HG03066 (cell line): ENCODE results near the gene KCNQ1OT1.

Experiments
- ATAC-seq: cut with Tn5 transposase; IDR thresholded peaks from one replicate; pipeline ENCODE4 v1.9.1; 2021; ENCODE audit warnings: low read depth; ENCODE audit not compliant: unreplicated experiment

The KCNQ1OT1 gene

DNA sequence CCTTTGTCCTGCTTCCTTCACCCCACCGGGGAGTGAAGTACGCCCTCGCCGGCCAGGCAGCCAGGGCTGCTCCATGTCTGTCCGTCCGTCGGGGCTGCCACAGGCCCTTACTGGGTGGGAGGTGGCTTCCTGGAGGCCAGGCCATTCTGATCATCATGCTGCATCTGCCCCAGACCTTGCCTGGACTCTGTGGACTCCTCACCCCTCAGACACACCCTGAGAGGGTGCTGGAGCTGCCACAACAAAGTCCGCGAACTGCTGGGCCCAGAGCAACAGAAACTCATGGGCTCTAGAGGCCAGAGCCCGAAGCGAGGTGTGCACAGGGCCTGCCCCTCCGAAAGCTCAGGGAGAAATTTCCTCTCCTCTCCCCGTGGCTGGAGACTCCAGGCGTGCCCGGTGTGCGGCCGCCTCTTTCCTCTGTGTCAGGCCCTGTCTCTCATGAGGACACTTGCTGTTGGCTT, 124.2 kb downstream of the KCNQ1OT1 start:
- no peak for ATAC-seq

DNA sequence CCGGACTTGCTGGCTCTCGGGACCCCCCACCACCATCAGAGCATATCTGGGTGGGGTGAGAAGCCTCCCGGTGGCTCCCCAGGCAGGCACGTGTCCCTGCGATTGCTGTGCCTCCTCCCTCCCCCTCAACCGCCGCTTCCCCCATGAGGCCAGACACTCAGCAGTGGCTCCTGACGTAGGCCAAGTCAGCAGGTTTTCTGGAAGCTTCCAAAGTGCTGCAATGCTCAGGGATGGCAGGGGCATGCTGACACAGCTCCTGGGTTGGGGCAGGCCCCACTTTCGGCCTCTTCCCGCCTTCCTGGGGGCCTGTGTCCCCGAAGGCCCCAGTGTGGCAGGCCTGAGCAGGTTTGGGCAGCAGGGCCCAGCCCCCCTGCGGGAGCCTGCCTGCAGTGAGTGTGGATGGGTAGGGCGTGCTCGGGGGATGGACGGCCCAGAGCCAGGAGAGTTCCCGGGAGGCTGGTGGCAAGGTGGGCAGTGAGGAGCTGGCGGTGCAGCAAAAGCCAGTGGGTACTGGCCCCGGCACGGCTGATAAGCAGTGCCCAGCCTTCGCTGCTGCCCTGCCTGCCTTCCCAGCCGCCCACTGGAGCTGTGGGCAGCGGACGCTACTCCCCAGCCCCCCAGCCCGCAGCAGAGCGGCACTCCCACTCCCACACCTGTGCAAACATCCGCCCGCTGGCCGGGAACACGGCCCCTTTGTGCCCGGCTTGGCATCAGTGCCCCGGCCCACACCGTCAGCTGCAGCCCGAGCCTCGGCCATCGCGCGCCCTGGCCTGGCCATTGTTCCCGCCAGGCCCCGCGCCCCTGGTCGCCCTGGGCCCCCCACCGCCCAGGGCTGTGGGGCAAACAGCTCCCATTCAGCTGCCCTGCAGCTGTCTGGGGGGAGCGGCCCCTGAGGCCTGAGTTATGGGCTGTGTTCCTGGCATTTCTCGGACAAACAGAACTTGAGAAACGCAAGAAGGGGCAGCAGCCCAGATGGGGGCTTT, 125.0 kb downstream of the KCNQ1OT1 start:
- ATAC-seq, result no peak

DNA sequence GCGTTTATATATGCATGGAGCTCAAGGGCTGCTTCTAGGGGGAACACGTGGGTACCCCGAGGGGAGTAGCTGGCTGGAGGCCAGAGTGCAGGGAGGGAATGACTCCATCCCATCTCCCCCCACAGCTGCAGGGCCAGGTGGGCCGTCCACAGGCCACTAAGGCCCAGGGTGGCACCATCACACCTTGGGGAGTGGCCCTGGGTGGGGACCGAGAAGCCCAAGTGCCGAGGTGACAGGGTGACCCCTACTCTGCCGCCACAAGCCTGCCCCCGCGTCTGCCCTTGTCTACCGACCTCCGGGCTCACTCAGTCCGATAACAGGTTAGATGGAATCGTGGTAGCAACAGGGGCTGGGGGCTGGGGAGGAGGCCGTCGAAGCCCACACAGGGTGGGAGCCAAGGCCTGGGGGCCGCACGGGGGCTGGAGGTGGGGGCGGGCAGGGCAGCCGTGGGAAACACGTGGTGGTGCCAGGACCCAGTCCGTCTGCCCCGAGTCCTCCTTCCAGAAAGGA, 125.7 kb downstream of the KCNQ1OT1 start:
- ATAC-seq, result no peak

DNA sequence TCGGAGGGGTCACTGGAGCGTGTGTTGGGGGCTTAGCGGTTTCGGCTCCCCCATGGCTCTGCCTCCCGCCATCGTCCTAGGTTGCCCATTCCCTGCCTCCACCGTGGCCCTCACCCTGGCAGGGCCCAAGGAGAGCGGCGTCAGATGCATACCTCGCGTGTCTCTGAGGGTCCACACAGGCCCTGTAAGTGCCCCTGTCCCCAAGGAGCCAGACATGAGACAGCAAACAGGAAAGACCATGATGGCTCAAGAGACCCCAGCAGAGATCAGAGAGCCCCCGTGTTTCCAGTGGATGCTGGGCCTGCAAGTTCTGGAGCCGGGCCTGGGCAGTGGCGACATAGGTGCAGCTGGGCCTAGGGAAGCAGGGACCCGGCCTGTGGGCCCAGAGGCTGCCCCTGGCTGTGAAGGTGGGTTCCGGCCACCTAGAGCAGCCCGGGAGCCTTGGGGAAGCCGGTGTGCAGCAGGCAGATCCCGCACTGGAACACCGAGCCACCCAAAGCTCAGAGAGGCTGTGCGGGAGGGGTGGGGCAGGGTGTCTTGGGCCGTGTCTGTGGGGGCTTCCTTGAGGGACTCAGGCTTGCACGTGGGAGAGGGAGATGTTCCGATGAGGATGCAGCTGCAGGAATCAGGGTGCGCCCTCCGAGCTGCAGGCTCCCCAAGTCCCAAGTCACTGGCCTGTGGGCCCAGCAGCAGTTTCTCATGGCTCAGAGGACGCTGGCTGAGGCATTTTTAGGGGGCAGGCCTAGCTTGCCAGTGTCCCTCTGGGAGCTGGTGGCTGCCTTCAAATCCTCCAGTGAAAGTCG, 126.4 kb downstream of the KCNQ1OT1 start:
- ATAC-seq, result no peak

DNA sequence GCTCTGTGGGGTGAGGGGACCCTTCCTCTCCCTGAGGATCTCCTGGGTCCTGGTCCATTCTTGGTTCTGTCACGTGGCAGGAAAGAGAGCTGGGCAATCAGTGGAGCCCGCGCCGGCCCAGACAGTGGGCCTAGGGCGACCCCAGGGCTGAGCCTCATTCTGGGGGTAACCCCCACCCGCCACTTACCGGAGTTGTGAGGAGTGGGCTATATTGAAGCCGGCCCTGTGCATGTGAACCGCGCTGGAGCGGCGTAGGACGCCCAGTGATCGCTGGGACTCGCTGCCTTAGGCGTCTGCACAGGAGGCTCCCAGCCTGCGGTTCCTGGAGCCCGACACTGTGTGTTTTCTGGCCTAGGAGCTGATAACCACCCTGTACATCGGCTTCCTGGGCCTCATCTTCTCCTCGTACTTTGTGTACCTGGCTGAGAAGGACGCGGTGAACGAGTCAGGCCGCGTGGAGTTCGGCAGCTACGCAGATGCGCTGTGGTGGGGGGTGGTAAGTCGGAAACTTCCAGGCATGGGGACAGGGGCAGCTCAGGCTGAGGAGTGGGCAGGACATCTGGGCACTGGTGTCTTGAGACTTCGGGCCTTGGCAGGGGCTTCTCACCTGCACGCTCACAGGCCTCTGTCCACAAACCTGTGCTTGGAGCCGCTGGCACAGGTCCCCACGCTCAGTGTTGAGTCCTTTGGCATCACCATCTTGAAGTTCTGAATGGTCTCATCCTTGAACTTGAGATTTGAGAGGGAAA, 127.1 kb downstream of the KCNQ1OT1 start:
- no peak for ATAC-seq

DNA sequence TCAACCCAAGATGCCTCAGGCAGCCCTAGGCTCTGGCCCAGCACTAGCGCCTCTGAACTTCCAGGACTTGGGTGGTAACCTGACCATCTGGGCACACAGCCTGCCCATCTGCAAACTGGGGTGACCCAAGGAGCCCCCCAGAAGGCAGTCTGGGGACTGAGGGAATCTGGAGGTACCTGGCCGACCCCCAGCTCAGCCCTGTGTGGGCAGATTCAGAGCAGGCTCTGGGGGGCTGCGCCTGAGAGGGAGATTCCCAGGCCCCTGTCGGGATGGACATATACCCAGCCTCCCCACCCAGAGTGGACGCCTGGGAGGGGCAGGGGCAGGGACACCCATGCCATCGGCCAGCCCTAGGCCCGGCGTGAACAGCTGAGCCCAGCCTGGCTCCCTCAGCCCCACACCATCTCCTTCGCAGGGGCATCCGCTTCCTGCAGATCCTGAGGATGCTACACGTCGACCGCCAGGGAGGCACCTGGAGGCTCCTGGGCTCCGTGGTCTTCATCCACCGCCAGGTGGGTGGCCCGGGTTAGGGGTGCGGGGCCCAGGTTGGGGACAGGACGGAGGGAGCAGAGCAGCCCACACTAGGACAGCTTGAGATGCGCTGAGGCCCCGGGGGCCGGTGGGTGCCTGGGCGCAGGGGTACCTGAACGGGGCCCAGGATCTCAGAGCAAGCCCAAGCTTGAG, 128.1 kb downstream of the KCNQ1OT1 start:
- ATAC-seq, result no peak

DNA sequence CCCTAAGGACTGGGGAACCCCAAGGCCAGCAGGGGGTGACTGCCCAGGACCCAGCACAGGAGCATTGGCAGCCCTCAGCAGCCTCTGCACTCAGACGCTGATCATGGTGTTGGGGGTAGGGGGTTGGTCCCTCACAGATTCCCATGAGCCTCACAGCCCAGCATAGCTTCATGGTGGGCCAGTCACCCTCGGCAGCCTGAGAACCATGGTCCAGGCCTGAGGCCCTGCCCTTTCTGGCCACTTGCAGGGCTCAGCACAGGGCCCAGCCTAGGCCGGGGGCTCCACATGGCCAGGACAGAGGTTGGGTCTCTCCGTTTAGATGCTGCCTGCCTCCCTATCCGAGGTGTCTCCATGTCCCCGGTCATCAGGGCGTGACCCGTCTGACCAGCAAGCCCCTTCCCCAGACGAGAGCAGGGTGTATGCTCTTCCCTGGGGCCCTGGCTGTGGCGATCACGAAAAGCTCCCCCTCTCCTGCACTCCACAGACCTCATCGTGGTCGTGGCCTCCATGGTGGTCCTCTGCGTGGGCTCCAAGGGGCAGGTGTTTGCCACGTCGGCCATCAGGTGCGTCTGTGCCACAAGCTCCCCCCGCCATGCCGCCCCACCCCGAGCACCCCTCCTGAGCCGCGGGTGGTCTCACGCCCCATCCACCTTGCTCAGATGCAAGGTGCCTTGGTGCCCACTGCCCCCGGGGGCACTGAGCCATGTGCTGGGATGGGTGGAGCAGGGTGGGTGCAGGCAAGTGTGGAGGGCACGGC, 128.8 kb downstream of the KCNQ1OT1 start:
- no peak for ATAC-seq

DNA sequence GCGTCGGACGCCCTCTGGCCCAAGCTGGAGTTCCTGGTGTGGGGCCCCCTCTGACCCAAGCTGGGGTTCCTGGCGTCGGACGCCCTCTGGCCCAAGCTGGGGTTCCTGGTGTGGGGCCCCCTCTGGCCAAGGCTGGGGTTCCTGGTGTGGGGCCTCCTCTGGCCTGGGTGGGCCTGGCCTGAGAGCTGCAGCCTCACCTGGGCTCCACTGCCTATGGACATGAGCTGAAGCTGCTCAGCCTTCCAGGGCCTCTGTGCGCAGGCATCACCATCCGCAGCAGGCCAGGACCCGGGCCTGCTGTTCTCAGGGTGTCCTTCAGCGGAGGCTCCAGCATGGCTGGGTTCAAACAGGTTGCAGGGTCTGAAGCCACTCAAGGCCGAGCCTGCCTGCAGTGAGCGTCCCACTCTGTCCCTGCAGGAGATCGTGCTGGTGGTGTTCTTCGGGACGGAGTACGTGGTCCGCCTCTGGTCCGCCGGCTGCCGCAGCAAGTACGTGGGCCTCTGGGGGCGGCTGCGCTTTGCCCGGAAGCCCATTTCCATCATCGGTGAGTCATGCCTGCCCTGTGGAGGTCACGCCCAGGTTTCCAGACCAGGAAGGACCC, 129.5 kb downstream of the KCNQ1OT1 start:
- ATAC-seq, result no peak

DNA sequence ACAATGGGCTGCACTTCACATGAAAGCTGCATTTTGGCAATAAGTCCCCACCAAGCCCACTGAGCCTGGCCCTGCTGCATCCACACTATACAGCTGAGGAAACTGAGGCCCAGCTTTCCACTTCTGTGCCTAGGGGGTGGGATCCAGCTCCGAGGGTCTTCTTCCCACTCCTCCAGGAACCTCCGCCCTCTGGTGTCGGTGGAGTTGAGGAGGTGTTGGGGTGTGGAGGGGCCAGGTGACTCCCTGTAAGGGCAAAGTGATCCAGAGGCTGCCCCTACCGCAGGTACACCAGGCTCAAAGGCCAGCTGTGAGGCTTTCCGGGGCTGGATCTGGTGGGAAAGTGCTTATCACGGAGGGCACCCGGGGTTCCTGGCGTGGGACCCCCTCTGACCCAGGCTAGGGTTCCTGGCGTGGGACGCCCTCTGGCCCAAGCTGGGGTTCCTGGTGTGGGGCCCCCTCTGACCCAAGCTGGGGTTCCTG, 130.0 kb downstream of the KCNQ1OT1 start:
- ATAC-seq, result no peak

DNA sequence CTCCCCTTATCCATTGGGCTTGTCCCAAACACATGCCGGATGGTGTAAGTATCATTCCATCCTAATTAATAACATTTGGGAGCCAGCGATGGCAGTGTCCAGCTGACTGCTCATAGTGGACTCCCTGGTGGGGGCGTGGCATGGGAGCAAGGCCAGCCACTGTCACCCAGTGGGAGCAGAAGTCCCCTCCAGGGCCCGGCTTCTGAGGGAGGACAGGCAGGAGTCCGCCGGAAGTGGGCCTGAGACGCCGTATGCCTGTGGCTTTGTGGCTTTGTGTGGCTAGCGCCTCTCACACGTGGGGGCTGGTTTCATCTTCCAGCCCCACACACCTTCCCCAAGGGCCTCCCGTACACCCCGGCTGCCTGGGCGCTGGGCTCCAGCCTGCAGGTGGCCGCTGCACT, 130.5 kb downstream of the KCNQ1OT1 start:
- ATAC-seq, result no peak

DNA sequence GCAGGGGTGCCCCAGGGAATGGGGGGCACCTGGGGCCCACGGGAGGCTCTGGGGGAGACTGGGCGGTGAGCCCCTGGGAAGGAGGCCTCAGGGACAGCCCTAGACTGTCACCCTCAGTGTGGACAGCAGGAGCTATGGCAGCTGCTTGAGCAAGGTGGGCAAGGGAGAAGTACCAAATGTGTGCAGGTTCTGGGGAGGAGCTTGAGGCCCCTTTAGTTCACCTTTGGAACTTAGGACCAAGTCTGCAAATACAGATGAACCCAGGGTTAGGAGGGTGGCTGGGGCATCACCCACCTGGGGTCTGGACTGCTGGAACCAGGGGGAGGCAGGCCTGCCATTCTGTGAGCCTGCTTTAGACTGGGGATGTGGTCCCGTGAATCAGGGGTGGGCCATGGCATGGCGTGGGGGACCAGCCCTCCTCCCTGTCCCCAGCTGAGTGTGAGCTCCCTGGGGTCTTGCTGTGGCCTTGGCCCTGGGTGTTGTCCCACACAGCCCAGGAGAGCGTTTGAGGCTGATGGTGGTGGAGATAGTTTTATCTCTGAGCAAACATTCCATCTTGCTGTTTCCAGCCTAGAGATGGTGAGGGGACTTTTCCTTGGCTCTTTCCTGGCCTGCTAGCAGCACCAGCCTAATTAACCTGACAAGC, 132.6 kb downstream of the KCNQ1OT1 start:
- no peak for ATAC-seq

DNA sequence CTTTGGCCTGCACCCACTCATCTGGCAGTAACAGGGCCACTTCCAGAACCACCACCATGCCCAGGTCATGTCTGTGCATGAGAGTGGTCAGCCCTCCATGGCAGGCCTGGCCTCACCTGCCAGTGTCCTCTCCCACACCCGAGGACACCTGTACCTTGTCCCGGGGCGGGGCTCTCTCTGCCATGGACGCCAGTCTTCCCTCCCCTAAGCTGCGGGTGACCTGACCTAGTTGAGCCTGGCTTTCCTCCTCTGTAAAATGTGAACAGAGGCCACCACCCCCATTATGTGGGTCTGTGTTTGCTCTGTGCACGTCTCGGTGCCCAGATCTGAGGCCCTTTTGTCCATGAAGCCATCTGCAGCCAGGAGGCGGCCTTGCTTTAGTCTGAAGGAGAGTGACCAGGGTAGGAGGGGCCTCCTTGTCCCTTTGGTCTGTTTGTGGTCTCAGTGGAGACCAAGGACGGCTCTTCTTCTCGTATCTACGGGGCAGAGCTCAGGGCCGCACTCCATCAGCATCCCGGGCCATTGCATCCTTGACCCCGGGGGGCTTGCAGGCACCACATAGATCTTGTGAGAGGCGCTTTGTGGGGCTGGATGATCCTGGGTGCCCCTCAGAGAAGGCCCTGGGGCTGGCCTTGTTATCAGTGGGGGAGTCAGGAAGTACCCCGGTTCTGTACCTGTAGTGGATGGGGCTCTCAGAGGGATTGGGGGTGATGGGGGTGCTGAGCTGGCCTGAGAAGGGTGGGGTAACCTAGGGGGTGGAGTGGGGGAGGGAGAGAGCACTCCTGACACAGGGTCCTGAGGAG, 133.4 kb downstream of the KCNQ1OT1 start:
- ATAC-seq, result no peak

DNA sequence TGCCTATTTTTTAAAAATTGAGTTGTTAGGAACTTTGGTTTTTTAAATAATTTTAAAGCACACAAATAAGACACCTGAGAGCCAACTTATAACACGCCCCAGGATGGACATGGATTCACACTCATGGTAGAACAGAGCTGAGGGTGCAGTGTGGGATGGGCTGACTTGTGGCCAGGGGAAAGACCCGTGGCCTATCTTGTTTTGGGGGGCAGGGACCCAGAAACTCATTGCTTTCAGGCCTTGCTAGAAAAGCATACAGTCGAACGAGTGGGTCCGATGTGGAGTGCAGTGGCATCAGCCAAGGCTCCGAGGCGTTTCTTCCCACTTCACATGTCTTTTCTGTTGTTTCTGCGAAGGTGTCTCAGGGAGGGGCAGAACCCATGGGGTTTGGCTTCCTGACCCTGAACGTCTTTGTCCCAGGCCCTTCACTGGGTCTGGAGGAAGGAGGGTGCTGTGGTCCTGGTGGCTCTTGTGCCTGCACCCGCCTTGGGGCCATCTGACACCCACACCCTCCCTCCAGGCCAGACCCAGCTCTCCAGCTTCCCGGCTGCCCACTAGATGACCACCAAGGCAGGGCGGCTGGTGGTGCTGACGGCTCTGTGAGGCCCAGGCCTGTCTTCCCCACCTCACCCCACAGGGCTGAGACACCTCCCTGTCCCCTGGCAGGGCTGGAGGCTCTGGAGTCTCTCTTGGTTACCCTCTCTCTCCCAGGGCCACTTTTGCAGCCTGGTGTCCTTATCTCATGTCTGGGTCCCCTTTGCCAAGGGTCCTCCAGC, 134.2 kb downstream of the KCNQ1OT1 start:
- ATAC-seq, result no peak

DNA sequence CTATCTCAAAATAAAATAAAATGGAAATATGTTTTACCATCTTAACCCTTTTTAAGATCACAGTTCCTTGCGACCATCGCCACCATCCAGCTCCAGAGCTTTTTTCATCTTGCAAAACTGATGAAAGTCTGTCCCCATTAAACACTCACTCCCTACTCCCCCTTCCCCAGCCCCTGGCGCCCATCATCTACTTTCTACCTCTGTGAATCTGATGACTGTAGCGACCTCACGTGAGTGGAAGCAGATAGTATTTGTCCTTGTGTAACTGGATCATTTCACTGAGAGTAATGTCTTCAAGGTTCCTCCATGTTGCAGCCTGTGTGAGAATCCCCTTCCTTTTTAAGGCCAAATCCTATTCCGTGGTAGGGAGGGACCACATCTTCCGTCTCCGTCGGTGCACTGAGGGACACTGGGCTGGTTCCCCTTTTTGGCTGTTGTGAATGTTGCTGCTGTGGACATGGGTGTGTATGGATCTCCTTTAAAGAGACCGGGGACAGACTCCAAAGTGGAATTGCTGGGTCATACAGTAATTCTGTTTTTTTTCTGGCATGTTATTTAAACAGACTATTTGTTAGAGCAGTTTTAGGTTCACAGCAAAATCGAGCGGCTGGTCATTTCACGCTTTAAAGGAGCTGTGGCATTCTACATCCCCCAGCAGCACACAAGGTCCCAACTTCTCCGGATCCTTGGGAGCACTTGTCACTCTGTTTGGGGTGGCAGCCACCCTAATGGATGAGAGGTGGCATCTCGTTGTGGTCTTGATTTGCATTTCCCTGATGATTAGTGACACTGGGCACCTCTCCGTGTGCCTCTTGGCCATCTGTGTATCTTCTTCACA, 135.0 kb downstream of the KCNQ1OT1 start:
- no peak for ATAC-seq

DNA sequence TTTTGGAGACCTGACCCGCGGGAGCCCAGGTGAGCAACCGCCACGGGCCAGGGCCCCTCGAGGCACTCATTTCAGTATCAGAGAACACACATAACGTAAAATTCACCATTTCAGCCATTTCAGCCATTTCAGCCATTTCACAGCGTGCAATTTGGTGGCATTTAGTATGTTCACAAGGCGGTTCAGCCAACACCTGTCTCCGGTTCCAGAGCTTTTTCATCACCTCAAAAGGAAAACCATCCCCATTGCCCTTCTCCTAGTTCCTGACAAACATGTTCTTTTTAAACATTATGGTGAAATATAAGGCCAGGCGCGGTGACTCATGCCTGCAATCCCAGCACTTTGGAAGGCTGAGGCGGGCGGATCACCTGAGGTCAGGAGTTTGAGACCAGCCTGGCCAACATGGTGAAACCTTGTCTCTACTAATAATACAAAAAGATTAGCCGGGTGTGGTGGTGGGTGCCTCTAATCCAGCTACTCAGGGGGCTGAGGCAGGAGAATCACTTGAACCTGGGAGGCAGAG, 135.7 kb downstream of the KCNQ1OT1 start:
- no peak for ATAC-seq
